NCI-H1694 treated with DMSO at 0.1 percent for 48 hours (cell line): Measurements from ENCODE around the gene MS4A10.

Experiments used
- DNase-seq: peaks from one replicate; lab custom pipeline; 2025; lab: John Stamatoyannopoulos, UW

Gene MS4A10

GRCh38 chr11:60766547-60766946 lies 18.6 kb upstream of the MS4A10 start:
- no peak for DNase-seq

GRCh38 chr11:60767388-60767811 lies 17.7 kb upstream of the MS4A10 start:
- DNase-seq, result no peak

- DNase-seq, result no peak
Observed at GRCh38 chr11:60768202-60768601, 16.9 kb upstream of the MS4A10 start.

- DNase-seq, result no peak
Observed at GRCh38 chr11:60769273-60769672, 15.9 kb upstream of the MS4A10 start.

- no peak for DNase-seq
Observed at GRCh38 chr11:60769811-60770210, 15.3 kb upstream of the MS4A10 start.

GRCh38 chr11:60771146-60771545 lies 14.0 kb upstream of the MS4A10 start:
- DNase-seq, result no peak

GRCh38 chr11:60771879-60772525 lies 13.1 kb upstream of the MS4A10 start:
- no peak for DNase-seq

GRCh38 chr11:60772666-60773065 lies 12.5 kb upstream of the MS4A10 start:
- no peak for DNase-seq

GRCh38 chr11:60774726-60775125 lies 10.4 kb upstream of the MS4A10 start:
- no peak for DNase-seq

GRCh38 chr11:60775420-60775961 lies 9.6 kb upstream of the MS4A10 start:
- DNase-seq, result peak; percentile 89

- DNase-seq, result no peak
Observed at GRCh38 chr11:60776167-60776566, 9.0 kb upstream of the MS4A10 start.

GRCh38 chr11:60777106-60777505 lies 8.0 kb upstream of the MS4A10 start:
- no peak for DNase-seq

- no peak for DNase-seq
Observed at GRCh38 chr11:60777572-60777971, 7.6 kb upstream of the MS4A10 start.

- DNase-seq, result no peak
Observed at GRCh38 chr11:60780065-60780464, 5.1 kb upstream of the MS4A10 start.

- no peak for DNase-seq
Observed at GRCh38 chr11:60780774-60781173, 4.4 kb upstream of the MS4A10 start.

GRCh38 chr11:60781286-60781980 lies 3.7 kb upstream of the MS4A10 start:
- no peak for DNase-seq

GRCh38 chr11:60781981-60782316 lies 3.2 kb upstream of the MS4A10 start:
- no peak for DNase-seq

- no peak for DNase-seq
Observed at GRCh38 chr11:60782393-60783140, 2.6 kb upstream of the MS4A10 start.

GRCh38 chr11:60783141-60783484 lies 2.0 kb upstream of the MS4A10 start:
- DNase-seq, result no peak

GRCh38 chr11:60783911-60784310 lies 1.2 kb upstream of the MS4A10 start:
- DNase-seq, result no peak

GRCh38 chr11:60785806-60786361 lies 751 bp downstream of the MS4A10 start:
- DNase-seq, result peak; percentile 45

- peak; percentile 29 for DNase-seq
Observed at GRCh38 chr11:60786811-60787567, 1.9 kb downstream of the MS4A10 start.
